ENCODE results near the gene PRSS50.

PRSS50 gene

DNA sequence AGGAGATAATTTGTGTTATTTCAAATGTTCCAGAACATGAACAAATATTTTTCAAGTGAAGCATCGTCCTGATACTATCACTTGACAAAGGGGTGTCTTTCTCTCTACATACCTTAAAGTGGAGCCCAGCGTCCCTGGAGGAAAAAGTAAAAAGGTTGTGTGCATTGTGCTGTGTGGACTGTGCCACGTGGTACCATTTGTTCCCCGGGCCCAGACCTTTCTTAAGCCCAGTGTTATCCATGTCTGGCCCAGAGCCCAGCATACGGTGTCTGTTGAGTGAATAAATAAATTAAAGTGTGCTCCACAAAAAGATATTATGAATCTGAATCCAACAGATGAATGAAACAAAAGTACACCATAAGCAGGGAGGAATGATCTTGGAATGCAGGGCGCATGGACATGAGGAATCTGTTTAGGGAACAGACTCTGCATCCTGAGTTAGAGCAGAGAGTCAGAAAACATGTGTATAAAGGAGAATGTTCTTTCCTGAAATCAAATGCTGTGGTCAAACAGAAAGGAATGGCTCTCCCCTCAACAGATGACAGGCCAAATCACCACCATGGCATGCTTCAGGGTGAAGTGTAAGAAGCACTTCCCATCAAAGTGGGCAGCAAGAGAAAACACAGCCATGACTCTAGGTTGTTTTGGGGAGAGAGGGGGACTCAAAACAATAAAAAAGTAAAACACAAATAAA lies 8.1 kb upstream of the PRSS50 start:
- DNase-seq (ENCODE audit: low read depth): no peak

GRCh38 chr3:46724424-46724823 lies 6.8 kb upstream of the PRSS50 start:
- no peak for DNase-seq (ENCODE audit: low read depth)

DNA sequence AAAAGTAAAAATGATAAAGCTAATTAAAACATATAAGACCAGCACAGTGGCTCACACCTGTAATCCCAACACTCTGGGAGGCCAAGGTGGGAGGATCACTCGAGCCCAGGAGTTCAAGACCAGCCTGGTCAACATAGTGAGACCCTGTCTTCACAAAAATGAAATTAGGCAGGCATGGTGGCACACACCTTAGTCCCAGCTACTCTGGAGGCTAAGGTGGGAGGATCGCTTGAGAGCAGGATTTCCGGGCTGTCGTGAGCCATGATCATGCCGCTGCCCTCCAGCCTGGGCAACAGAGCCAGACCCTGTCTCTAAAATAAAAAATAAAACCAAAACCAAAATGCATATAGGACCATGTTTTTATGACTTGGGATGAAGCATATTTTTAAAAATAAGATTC lies 4.8 kb upstream of the PRSS50 start:
- no peak for DNase-seq (ENCODE audit: low read depth)

DNA sequence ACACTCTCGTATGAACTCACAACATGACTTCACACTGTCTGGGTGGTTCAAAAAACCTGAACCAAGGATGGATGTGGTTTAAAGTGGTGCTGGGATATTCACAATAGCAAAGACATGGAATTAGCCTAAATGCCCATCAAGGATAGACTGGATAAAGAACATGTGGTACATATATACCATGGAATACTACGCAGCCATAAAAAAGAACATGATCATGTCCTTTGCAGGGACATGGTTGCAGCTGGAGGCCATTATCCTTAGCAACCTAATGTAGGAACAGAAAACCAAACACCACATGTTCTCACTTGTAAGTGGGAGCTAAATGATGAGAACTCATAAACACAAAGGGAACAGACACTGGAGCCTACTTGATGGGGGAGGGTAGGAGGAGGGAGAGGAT lies 3.3 kb upstream of the PRSS50 start:
- DNase-seq (ENCODE audit: low read depth): no peak

GRCh38 chr3:46719735-46720271 lies 2.1 kb upstream of the PRSS50 start:
- DNase-seq (ENCODE audit: low read depth): no peak

- DNase-seq (ENCODE audit: low read depth): no peak
Measured at GRCh38 chr3:46719044-46719565, 1.4 kb upstream of the PRSS50 start.

- DNase-seq (ENCODE audit: low read depth): no peak
Measured at GRCh38 chr3:46716461-46717441, 918 bp downstream of the PRSS50 start.

GRCh38 chr3:46715507-46716175 lies 2.0 kb downstream of the PRSS50 start:
- no peak for DNase-seq (ENCODE audit: low read depth)

DNA sequence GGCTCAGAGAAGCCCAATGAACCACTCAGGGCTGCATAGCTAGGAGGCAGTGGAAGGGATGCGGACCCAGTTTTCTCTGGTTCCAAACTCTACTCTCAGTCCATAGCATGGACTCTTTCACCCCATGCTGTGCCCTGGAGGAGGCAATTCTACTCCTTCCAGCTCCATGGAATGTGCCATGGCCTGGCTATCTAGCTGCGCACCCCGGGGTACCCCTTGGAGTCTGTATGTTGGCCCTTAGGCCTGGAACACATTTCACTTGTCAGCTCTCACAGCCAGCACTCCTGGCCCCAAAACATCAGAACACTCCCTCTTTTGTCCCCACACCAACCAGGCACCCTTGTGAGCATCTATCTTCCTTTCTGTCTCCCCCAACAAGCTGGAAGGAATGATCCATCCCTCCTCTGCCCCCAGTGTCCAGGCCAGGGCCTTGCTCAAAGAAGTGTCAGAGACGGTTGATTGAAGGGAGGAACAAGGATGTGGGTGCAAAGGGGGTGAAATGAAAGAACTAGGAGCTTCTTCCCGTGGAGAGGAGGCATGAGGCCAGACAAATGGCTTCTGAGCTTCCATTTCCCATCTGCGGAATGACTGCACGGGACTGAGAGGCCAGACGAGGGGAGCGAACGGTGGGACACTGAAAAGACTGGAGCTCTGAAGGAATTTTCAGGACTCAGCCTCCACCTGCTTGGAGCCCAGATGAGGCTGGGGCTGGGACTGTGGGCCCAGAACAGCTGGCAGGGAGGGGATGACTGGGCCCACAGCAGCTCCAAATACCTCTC lies 2.8 kb downstream of the PRSS50 start:
- no peak for DNase-seq (ENCODE audit: low read depth)

DNA sequence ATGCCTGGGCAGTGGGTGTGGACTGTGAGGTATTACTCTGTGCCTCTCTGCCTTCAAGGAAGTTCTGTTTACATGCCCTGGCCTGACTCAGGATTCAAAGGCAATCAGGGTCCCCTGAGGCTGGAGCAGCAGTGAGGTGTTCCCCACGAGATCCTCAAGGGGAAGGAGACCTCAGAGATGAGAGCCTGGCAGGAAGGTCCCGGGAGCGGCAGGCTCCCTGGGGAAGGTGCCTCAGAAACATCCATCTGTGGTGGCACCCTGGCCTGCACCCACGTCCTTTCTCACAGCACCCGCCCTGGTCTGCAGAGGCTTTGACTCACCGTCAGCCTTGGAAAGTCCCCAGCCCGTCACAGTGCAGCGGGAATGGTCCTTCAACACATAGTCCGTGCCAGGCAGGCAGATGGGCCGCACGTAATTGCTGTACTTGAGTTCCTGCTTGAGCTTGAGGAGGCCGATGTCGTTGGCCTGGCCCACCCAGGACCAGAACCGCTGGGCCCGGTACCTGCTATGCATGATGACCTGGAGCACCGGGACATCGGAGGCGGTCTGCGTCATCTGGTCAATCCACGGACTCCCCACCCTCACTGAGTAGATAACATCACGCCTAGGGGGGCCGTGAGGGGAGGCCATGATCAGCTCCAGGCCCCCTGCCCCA lies 3.6 kb downstream of the PRSS50 start:
- no peak for DNase-seq (ENCODE audit: low read depth)

DNA sequence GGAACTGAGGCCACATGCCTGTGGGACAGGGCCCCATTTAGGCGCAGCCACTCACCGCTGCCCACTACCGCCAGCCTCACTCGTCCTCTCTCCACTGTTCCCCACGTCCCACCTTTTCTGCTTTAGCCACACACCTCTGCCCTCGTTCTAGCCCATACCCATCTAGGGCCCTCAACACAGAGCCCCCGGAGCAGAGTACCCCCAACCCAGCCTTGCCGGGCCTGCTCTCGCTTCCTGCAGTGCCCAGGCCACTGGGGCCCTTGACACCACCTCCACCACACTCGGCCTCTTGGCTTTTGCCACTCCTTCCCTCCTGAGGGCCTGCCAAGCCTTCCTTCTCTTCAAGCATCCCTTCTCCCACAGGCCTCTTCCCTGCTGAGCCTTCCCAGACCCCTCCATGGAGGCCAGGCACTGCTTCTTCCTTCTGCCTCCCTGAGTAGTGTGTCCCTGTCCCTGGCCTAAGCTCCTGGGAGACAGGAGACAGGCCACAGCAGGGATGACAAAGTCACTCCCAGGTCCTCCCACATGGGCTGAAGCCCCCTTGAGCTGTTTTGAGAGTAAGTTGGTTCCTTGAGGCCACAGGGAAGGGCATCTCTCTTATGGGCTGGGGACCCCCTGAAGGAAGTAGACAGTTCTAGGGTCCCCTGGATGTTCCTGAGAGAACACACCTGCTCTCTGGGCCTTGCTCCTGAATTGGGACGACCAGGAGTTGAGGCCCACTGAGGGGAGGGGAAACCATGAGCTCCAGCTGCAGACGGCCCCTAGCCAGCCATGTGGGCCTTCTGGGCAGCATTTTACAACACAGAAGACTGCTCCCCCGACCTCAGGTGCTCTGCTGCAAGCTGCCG lies 4.4 kb downstream of the PRSS50 start:
- DNase-seq (ENCODE audit: low read depth): no peak

- DNase-seq (ENCODE audit: low read depth): no peak
Measured at GRCh38 chr3:46712191-46713049, 5.2 kb downstream of the PRSS50 start.

- DNase-seq (ENCODE audit: low read depth): no peak
Measured at GRCh38 chr3:46711760-46712159, 5.9 kb downstream of the PRSS50 start.

DNA sequence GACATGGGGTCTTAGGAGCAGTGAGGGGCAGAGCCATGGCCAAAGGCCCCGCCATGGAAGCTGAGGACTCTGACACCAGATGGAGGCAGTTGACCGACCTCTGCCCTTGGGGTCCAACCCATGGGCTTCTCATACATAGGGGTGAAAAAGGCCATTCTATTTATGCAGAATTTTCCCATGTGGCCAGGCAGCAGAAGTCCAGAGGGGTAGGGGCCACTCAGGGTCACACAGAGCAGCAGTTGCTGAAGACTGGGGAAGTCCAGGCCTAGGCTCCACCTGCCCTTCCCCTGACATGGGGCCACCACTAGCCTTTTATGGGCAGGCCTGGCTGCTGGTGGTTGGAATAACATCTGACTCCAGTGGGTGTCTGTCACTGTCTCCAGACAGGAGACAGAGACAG lies 6.4 kb downstream of the PRSS50 start:
- no peak for DNase-seq (ENCODE audit: low read depth)

DNA sequence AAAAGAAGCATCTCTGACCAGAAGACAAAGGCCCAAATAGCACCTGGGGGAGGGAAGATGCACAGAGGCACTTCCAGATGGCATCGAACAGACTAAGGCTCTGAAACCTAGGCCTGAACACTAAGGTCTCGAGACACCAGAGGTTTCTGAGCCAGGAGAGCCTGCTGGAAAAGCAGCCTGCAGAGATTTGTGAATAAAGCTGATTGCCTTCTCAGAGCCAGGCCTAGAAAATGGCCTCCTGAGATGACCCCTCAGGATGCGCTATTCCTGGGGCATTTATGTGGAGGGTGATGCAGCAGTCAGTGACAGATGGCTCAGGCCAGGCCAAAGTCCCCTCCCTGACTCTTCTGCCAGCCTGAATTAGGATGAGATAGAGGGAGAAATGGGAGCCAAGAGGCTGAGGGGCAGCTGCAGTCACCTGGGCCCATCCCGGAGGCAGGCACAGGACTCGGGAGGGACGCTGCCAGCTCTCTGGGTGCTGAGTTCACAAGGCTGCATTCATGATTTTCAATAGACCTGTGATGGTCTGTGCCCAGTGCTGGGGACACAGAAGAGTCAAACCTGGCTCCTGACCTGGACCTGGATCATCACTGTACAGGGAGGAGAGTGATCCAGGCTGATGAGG lies 6.9 kb downstream of the PRSS50 start:
- no peak for DNase-seq (ENCODE audit: low read depth)

GRCh38 chr3:46710229-46710628 lies 7.4 kb downstream of the PRSS50 start:
- DNase-seq (ENCODE audit: low read depth): no peak

GRCh38 chr3:46709721-46710120 lies 7.9 kb downstream of the PRSS50 start:
- DNase-seq (ENCODE audit: low read depth): no peak

- no peak for DNase-seq (ENCODE audit: low read depth)
Measured at GRCh38 chr3:46709157-46709654, 8.5 kb downstream of the PRSS50 start.

Data from stimulated activated CD8-positive, alpha-beta memory T cell treated with anti-CD3 and anti-CD28 coated beads, Interleukin-12 subunit alpha, Interleukin-12 subunit beta, amount 100 ng/mL, for 4 hours (primary cell).